Measurements from ENCODE around the gene KAZN.

DNA sequence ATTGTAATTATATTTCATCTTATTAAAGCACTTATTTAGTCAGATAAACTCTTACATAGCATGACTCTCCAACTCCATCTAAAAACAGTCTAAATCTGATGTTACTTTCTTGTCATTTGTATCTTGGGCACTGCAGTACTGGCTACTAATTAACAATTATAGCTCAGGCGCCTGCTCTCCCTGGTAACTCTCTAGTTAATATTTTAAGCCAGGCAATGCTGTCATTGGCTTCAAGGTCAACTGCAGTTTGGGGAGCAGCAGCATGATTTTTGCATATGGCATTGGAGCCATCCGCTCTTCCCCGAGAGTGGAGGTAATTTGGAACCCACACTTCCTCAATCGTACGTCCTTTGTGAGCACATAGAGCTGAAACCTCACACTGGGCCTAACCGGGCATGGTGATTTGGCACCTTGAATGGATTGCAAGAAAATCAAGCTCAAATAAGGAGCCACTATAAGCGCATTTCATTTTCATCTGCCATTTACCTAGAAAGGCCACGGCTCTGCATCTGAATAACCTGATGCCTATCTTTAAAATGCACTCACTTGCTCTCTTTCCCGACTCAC is 187.7 kb downstream of the KAZN start:
- TF ChIP-seq, protein P1, sequence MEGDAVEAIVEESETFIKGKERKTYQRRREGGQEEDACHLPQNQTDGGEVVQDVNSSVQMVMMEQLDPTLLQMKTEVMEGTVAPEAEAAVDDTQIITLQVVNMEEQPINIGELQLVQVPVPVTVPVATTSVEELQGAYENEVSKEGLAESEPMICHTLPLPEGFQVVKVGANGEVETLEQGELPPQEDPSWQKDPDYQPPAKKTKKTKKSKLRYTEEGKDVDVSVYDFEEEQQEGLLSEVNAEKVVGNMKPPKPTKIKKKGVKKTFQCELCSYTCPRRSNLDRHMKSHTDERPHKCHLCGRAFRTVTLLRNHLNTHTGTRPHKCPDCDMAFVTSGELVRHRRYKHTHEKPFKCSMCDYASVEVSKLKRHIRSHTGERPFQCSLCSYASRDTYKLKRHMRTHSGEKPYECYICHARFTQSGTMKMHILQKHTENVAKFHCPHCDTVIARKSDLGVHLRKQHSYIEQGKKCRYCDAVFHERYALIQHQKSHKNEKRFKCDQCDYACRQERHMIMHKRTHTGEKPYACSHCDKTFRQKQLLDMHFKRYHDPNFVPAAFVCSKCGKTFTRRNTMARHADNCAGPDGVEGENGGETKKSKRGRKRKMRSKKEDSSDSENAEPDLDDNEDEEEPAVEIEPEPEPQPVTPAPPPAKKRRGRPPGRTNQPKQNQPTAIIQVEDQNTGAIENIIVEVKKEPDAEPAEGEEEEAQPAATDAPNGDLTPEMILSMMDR (conservative IDR thresholded peaks at IDR 0.05; ENCODE audit: low read length): no peak
- no peak for TF ChIP-seq EZH2phosphoT487 (IDR thresholded peaks at IDR 0.05; ENCODE audit: borderline replicate concordance)
